CD4-positive, alpha-beta memory T cell (primary cell): Measurements from ENCODE around the gene ADRA2A. TPM values are rescaled to one million over a fixed set of nuclear protein-coding genes. Genes with fewer than 3 reads are reported as not detected.

ENCODE experiments used
- CTCF ChIA-PET: fragments of 350-600 bp; sonication (Branson Sonifier 250); formaldehyde crosslinking; loops from one replicate; lab custom pipeline; 2021; ENCODE audit warnings: inconsistent platforms; ENCODE audit not compliant: partially characterized antibody; lab: Charles Lee
- POLR2A ChIA-PET: fragments of 350-600 bp; sonication (Branson Sonifier 250); formaldehyde crosslinking; loops from one replicate; lab custom pipeline; 2021; ENCODE audit not compliant: partially characterized antibody; lab: Charles Lee
- DNase-seq, 5 donors: peaks; one replicate each; pipeline versions ENCODE4 v3.0.0 to v3.0.0-alpha.2; 2020 to 2022; ENCODE audit warnings: mixed read lengths in 1 of 5
- H3K27ac ChIP-seq: one replicate; pipeline ENCODE4 v1.7.0; 2013; ENCODE audit warnings: low read depth, low read length
- H3K27me3 ChIP-seq: 2 replicates; pipeline ENCODE4 v1.7.0; 2013; ENCODE audit warnings: mild to moderate bottlenecking, low read length, moderate library complexity; ENCODE audit not compliant: insufficient read depth
- H3K36me3 ChIP-seq: 2 replicates; pipeline ENCODE4 v1.7.0; 2013; ENCODE audit warnings: mild to moderate bottlenecking, low read length, moderate library complexity; ENCODE audit not compliant: insufficient read depth
- H3K4me1 ChIP-seq: 2 replicates; pipeline ENCODE4 v1.7.0; 2013; ENCODE audit warnings: mild to moderate bottlenecking, low read length, moderate library complexity; ENCODE audit not compliant: insufficient read depth
- H3K4me3 ChIP-seq, 2 donors: one replicate each; pipeline ENCODE4 v1.7.0; 2013; ENCODE audit warnings: low read length in 2 of 2, mild to moderate bottlenecking in 1 of 2
- H3K9me3 ChIP-seq, 2 donors: one replicate each; pipeline ENCODE4 v1.7.0; 2013; ENCODE audit warnings: low read length in 2 of 2, control low read depth in 1 of 2; ENCODE audit not compliant: control insufficient read depth in 1 of 2
- H3K27ac Mint-ChIP-seq, 7 donors: one replicate each; pipeline ENCODE4 v1.8.0; 2020 to 2021; ENCODE audit warnings: mixed read lengths in 7 of 7, mild to moderate bottlenecking in 6 of 7, inconsistent platforms in 3 of 7, moderate library complexity in 3 of 7
- H3K27me3 Mint-ChIP-seq, 2 donors: one replicate each; pipeline ENCODE4 v1.8.0; 2020 to 2021; ENCODE audit warnings: mixed read lengths in 2 of 2
- H3K36me3 Mint-ChIP-seq, 2 donors: one replicate each; pipeline ENCODE4 v1.8.0; 2020 to 2021; ENCODE audit warnings: mixed read lengths in 2 of 2, inconsistent platforms in 1 of 2, mild to moderate bottlenecking in 1 of 2
- H3K4me1 Mint-ChIP-seq, 4 donors: one replicate each; pipeline ENCODE4 v1.8.0; 2020 to 2021; ENCODE audit warnings: mixed read lengths in 4 of 4, mild to moderate bottlenecking in 1 of 4
- H3K4me3 Mint-ChIP-seq, 8 donors: one replicate each; pipeline ENCODE4 v1.8.0; 2020 to 2021; ENCODE audit warnings: mixed read lengths in 8 of 8, mild to moderate bottlenecking in 7 of 8, moderate library complexity in 6 of 8, inconsistent platforms in 3 of 8
- H3K9me3 Mint-ChIP-seq, 8 donors: one replicate each; pipeline ENCODE4 v1.8.0; 2020 to 2021; ENCODE audit warnings: mixed read lengths in 8 of 8, mild to moderate bottlenecking in 5 of 8, inconsistent platforms in 3 of 8, moderate library complexity in 1 of 8
- intact Hi-C: fragments of 100-400 bp; cut with micrococcal nuclease; formaldehyde crosslinking; loops from one replicate; pipeline ENCODE4 v1.15.1; 2023
- polyA plus RNA-seq, 2 donors: library from polyadenylated mRNA; unstranded; fragments of 300-500 nt; fragmentation: Illumina TruSeq; gene quantifications; one replicate each; pipeline ENCODE4 v1.2.3, GENCODE V29; 2021
- total RNA-seq, 2 experiments: library from RNA; stranded (reverse); gene quantifications; one replicate each; pipeline ENCODE4 v1.2.3, GENCODE V29; 2021

ADRA2A gene
- total and polyA plus RNA-seq, 4 experiments from 2014 or later = not detected

- CTCF ChIA-PET = interaction anchor here (0.7 kb wide), 1 partner anchor 15 kb away, joined by 4 read pairs; no protein-coding TSS in a partner anchor
- intact Hi-C loops = no loop called here
- no peaks in the 10 kb centered on the region for H3K27me3 ChIP-seq
- H3K27ac ChIP-seq = no peak overlapping the region
- Mint-ChIP-seq H3K27me3 (peaks cover 15 to 17% of the 10 kb centered on the region in 2 donors), H3K27ac (no peak overlapping the region), H3K4me1 (no peaks in the 10 kb centered on the region), H3K36me3 (no peaks in the 10 kb centered on the region), H3K9me3 (no peaks in the 10 kb centered on the region), H3K4me3 (no peak overlapping the region)
- no peaks in the 10 kb centered on the region for H3K4me1 ChIP-seq
- no peaks in the 10 kb centered on the region for H3K9me3 ChIP-seq
- H3K36me3 ChIP-seq = no peaks in the 10 kb centered on the region
- no peak overlapping the region for H3K4me3 ChIP-seq
- POLR2A ChIA-PET = interaction anchor here (0.6 kb wide), 1 partner anchor 12 kb away, joined by 3 read pairs; no protein-coding TSS in a partner anchor
- DNase-seq = no peak
Observed at GRCh38 chr10:111126077-111126476, 49.2 kb downstream of the ADRA2A start.

- no peak overlapping the region for H3K27ac Mint-ChIP-seq
Observed at GRCh38 chr10:111127081-111127848, 50.4 kb downstream of the ADRA2A start.

DNA sequence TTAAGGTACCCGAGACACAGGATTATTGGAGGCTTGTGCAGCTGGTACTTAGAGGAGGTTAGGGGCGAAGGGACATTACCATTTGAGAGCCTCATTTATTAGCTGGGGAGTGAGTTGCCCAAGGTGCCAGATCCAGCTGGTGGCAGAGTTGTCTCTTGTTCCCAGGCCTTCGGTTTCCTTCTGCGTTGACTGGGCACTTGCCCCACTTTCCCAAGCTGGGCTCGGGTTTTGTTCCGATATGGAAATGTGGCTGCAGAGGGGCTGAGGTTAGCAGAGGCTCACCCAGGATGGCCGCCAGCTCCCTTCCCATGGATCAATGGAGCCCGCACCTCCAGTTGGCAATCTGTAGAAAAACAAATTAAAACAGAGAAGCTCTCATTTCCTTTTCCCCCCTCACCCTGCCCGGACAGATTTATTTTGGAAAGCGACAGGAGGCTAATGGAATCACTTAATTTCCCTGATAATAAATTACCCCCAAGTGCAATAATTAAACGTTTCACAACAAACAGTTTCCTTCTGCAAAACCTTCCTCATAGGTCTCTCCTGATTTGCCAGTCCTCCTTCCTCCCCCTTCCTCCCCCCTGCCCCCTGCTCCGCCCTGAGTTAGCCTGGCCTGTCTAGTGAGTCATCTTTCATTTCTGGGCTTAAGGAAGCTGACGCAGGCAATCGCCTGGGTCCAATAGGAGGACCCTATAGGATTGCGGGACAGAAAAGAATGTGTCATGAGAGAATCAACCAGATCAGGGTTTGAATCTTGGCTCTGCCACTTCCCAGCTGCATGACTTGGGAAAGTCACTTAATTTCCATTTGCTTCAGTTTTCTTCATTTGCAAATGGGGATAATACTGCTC lies 51.7 kb downstream of the ADRA2A start:
- Histone ChIP-seq H3K9me3 (no peaks in the 10 kb centered on the region), H3K36me3 (no peaks in the 10 kb centered on the region), H3K4me3 (no peak overlapping the region), H3K27ac (no peak overlapping the region), H3K4me1 (no peaks in the 10 kb centered on the region), H3K27me3 (no peaks in the 10 kb centered on the region)
- Mint-ChIP-seq H3K4me1 (no peaks in the 10 kb centered on the region), H3K27me3 (peaks cover 15 to 19% of the 10 kb centered on the region in 2 donors), H3K27ac (no peak overlapping the region), H3K36me3 (no peaks in the 10 kb centered on the region), H3K9me3 (no peaks in the 10 kb centered on the region), H3K4me3 (no peak overlapping the region)
- ChIA-PET POLR2A (no interaction called here), CTCF (no interaction called here)
- intact Hi-C loops = no loop called here
- no peak for DNase-seq

More at GRCh38 chr10:111127081-111127848, 50.4 kb downstream of the ADRA2A start:
- Histone ChIP-seq H3K27ac (no peak overlapping the region), H3K4me3 (no peak overlapping the region), H3K27me3 (no peaks in the 10 kb centered on the region), H3K4me1 (no peaks in the 10 kb centered on the region), H3K36me3 (no peaks in the 10 kb centered on the region), H3K9me3 (no peaks in the 10 kb centered on the region)
- no peaks in the 10 kb centered on the region for H3K9me3 Mint-ChIP-seq
- ChIA-PET POLR2A (no interaction called here), CTCF (no interaction called here)
- no peak overlapping the region for H3K4me3 Mint-ChIP-seq
- intact Hi-C loops = no loop called here
- no peaks in the 10 kb centered on the region for H3K36me3 Mint-ChIP-seq
- no peaks in the 10 kb centered on the region for H3K4me1 Mint-ChIP-seq
- peaks cover 15 to 17% of the 10 kb centered on the region in 2 donors for H3K27me3 Mint-ChIP-seq
- DNase-seq = no peak

DNA sequence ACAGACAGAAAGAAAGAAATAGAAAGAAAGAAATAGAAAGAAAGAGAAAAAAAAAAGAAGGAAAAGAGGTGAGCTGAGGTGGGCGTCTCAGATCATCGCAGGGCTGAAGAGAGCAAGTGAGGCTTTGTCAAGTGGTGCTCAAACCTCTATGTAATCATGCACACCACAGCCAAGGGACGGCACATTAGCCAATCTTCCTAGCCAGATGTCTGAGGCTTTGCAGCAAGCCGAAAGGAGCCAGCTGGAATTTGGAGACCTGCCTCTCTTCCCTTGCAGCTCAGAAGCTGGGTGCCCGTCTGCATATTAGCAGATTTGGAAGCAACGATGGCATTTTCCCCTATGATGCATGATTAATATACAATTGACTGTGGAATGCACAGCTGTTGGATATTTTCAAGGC lies 52.5 kb downstream of the ADRA2A start:
- ChIA-PET POLR2A (no interaction called here), CTCF (no interaction called here)
- Mint-ChIP-seq H3K36me3 (no peaks in the 10 kb centered on the region), H3K4me1 (no peaks in the 10 kb centered on the region), H3K27ac (no peak overlapping the region), H3K27me3 (peaks cover 17 to 18% of the 10 kb centered on the region in 2 donors), H3K4me3 (no peak overlapping the region), H3K9me3 (no peaks in the 10 kb centered on the region)
- H3K36me3 ChIP-seq = no peaks in the 10 kb centered on the region
- no peak overlapping the region for H3K4me3 ChIP-seq
- no peak for DNase-seq
- no peaks in the 10 kb centered on the region for H3K27me3 ChIP-seq
- intact Hi-C loops = no loop called here
- H3K9me3 ChIP-seq = no peaks in the 10 kb centered on the region
- no peaks in the 10 kb centered on the region for H3K4me1 ChIP-seq
- no peak overlapping the region for H3K27ac ChIP-seq

DNA sequence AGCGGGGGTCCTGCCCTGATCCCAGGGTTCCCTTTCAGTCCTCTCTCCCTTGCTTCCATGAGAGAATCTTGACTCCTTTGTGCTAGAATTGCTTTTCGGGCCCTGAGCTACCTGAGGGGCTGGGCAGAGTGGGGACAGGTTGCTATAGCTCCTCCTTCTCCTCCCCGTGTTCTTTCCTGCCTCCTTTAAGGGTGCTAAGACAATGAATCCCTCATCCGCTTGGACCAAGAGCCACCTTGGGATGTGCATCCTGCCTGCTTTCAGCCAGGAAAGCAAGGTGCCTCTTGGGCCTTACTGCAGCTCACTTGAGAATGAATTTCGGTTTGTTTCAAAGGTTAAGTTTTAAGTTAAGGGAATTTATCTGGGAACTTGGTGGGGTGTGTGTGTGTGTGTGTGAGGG lies 53.6 kb downstream of the ADRA2A start:
- H3K36me3 ChIP-seq = no peaks in the 10 kb centered on the region
- H3K27me3 ChIP-seq = no peaks in the 10 kb centered on the region
- no peak overlapping the region for H3K4me3 Mint-ChIP-seq
- intact Hi-C loops = no loop called here
- no peaks in the 10 kb centered on the region for H3K9me3 ChIP-seq
- no peaks in the 10 kb centered on the region for H3K9me3 Mint-ChIP-seq
- no peaks in the 10 kb centered on the region for H3K36me3 Mint-ChIP-seq
- H3K4me1 ChIP-seq = no peaks in the 10 kb centered on the region
- ChIA-PET POLR2A (no interaction called here), CTCF (no interaction called here)
- no peaks in the 10 kb centered on the region for H3K4me1 Mint-ChIP-seq
- H3K27ac ChIP-seq = no peak overlapping the region
- no peak overlapping the region for H3K27ac Mint-ChIP-seq
- DNase-seq = no peak
- H3K4me3 ChIP-seq = no peak overlapping the region
- H3K27me3 Mint-ChIP-seq = peaks cover 15 to 18% of the 10 kb centered on the region in 2 donors

Other genes starting within 250 kb of the ADRA2A start
- 100 to 1,000 TPM; 358 to 376 TPM for gene PDCD4, start 205.1 kb upstream of the ADRA2A start, total RNA-seq
- gene PDCD4, start 205.1 kb upstream of the ADRA2A start, polyA plus RNA-seq = 100 to 1,000 TPM; 329 to 494 TPM
- 10 to 100 TPM; 42.9 to 46.8 TPM for gene BBIP1, start 157.8 kb upstream of the ADRA2A start, total RNA-seq
- 10 to 100 TPM; 24.4 to 28.5 TPM for gene BBIP1, start 157.8 kb upstream of the ADRA2A start, polyA plus RNA-seq
- 10 to 100 TPM; 67.9 to 69.4 TPM for gene SHOC2, start 157.4 kb upstream of the ADRA2A start, total RNA-seq
- 10 to 100 TPM; 49.8 to 61.3 TPM for gene SHOC2, start 157.4 kb upstream of the ADRA2A start, polyA plus RNA-seq